Measurements from ENCODE around the gene KATNB1.

- TF ChIP-seq CTCF (IDR thresholded peaks at IDR 0.05; ENCODE audit: low read length) = no peak
- TF ChIP-seq EZH2phosphoT487 (IDR thresholded peaks at IDR 0.05; ENCODE audit: low read length) = no peak
- TF ChIP-seq EZH2 (optimal IDR thresholded peaks at IDR 0.05; ENCODE audit: low read depth, low read length) = no peak
These were observed 22.0 kb upstream of the KATNB1 start for GRCh38 chr16:57713596-57713995.

Data from MM.1S (cell line).